Endometrial microvascular endothelial cells (primary cell): Measurements from ENCODE around the gene UCMA. TPM values are rescaled to one million over a fixed set of nuclear protein-coding genes. Genes with fewer than 3 reads are reported as not detected.
"Not testable (repeated sequence)": the region's sequence is repeated elsewhere in the genome, so short reads cannot be mapped to it uniquely, and the experiment has no call there.

Source experiments
- in situ Hi-C: cut with HindIII; loops from 2 replicates; pipeline ENCODE4 v1.10.0; 2017; ENCODE audit warnings: low sequenced_read_pairs, low pct_unique_long_range_greater_than_20kb; ENCODE audit errors: inconsistent ontology term
- total RNA-seq: library from RNA; depleted of rRNA; stranded (reverse); fragments of >200 nt; gene quantifications from one replicate; pipeline ENCODE4 v1.2.3, GENCODE V29; 2015; ENCODE audit errors: inconsistent ontology term

Gene UCMA
- total RNA-seq, 1 donor from 2014 or later = not detected

GRCh38 chr10:13238271-13239077 lies 4.3 kb upstream of the UCMA start:
- in situ Hi-C loops = no loop called here

- in situ Hi-C loops = no loop called here
These were observed 2.5 kb upstream of the UCMA start for GRCh38 chr10:13236638-13237037.

GRCh38 chr10:13234736-13235135 lies 562 bp upstream of the UCMA start:
- in situ Hi-C loops = not testable (repeated sequence)

- in situ Hi-C loops = no loop called here
These were observed 816 bp downstream of the UCMA start for GRCh38 chr10:13233358-13233757.

GRCh38 chr10:13231808-13232207 lies 2.4 kb downstream of the UCMA start:
- in situ Hi-C loops = no loop called here

GRCh38 chr10:13231190-13231589 lies 3.0 kb downstream of the UCMA start:
- in situ Hi-C loops = no loop called here

GRCh38 chr10:13227031-13227430 lies 7.1 kb downstream of the UCMA start:
- in situ Hi-C loops = no loop called here

GRCh38 chr10:13225601-13226000 lies 8.6 kb downstream of the UCMA start:
- in situ Hi-C loops = no loop called here

- in situ Hi-C loops = no loop called here
These were observed 9.8 kb downstream of the UCMA start for GRCh38 chr10:13224210-13224995.

GRCh38 chr10:13223241-13223640 lies 10.9 kb downstream of the UCMA start:
- in situ Hi-C loops = no loop called here

- in situ Hi-C loops = no loop called here
These were observed 11.6 kb downstream of the UCMA start for GRCh38 chr10:13222566-13222965.

GRCh38 chr10:13222151-13222550 lies 12.0 kb downstream of the UCMA start:
- in situ Hi-C loops = no loop called here

GRCh38 chr10:13221572-13221971 lies 12.6 kb downstream of the UCMA start:
- in situ Hi-C loops = no loop called here

GRCh38 chr10:13219685-13220670 lies 14.2 kb downstream of the UCMA start:
- in situ Hi-C loops = no loop called here

- in situ Hi-C loops = no loop called here
These were observed 15.3 kb downstream of the UCMA start for GRCh38 chr10:13218878-13219277.

GRCh38 chr10:13213163-13213562 lies 21.0 kb downstream of the UCMA start:
- in situ Hi-C loops = no loop called here

GRCh38 chr10:13206546-13207443 lies 27.4 kb downstream of the UCMA start:
- in situ Hi-C loops = no loop called here

- in situ Hi-C loops = no loop called here
These were observed 28.1 kb downstream of the UCMA start for GRCh38 chr10:13206091-13206490.
